Stomach (tissue), 9 donors: ENCODE measurements around the gene EHD1. TPM values are rescaled to one million over a fixed set of nuclear protein-coding genes. Genes with fewer than 3 reads are reported as not detected.

Source experiments
- DNase-seq, 2 donors: peaks; one replicate each; pipeline versions ENCODE4 v3.0.0 to v3.0.0-alpha.2; 2013 to 2019
- H3K27ac ChIP-seq, 5 donors: fragments of 200-600 bp in 4 of 5; sonication (generic) in 4 of 5; one replicate each; pipeline ENCODE4 v1.5.1; 2013 to 2019; ENCODE audit warnings: mild to moderate bottlenecking in 1 of 5, moderate library complexity in 1 of 5
- H3K27me3 ChIP-seq, 3 donors: fragments of 200-600 bp; sonication (generic); one replicate each; pipeline ENCODE4 v1.5.1; 2017 to 2019; ENCODE audit warnings: mixed run types in 1 of 3
- H3K36me3 ChIP-seq, 4 donors: fragments of 200-600 bp; sonication (generic); 1 replicate in 3 of 4; 2 replicates in 1 of 4; pipeline ENCODE4 v1.5.1; 2016 to 2019
- H3K4me1 ChIP-seq, 4 donors: fragments of 200-600 bp; sonication (generic); one replicate each; pipeline ENCODE4 v1.5.1; 2016 to 2019
- H3K4me3 ChIP-seq, 4 donors: fragments of 200-600 bp; sonication (generic) in 3 of 4; one replicate each; pipeline ENCODE4 v1.5.1; 2016 to 2019; ENCODE audit warnings: mild to moderate bottlenecking in 1 of 4
- H3K9me3 ChIP-seq, 4 donors: fragments of 200-600 bp; sonication (generic); one replicate each; pipeline ENCODE4 v1.5.1; 2016 to 2019
- EP300 ChIP-seq: sonication (generic); formaldehyde crosslinking; IDR thresholded peaks from one replicate; pipeline ENCODE4 v1.6.1; 2017; ENCODE audit warnings: antibody characterized with exemption
- POLR2A ChIP-seq, 4 donors: fragments of 450-650 bp; IDR thresholded peaks; one replicate each; pipeline ENCODE4 v1.6.1; 2016; ENCODE audit warnings: antibody characterized with exemption in 4 of 4, control low read depth in 2 of 4, mild to moderate bottlenecking in 1 of 4, moderate library complexity in 1 of 4
- POLR2AphosphoS5 ChIP-seq, 3 donors: sonication (generic); formaldehyde crosslinking; IDR thresholded peaks; one replicate each; pipeline ENCODE4 v1.6.1; 2016; ENCODE audit warnings: antibody characterized with exemption in 3 of 3
- WGBS, 5 donors: extraction: QIAGEN DNeasy Blood & Tissue Kit in 3 of 5; methylation state at CpG; one replicate each; pipeline versions ENCODE4 v1.1.5 to v1.1.7; 2013 to 2018; 5-methylcytosine and 5-hydroxymethylcytosine counted together
- intact Hi-C: fragments of 100-400 bp; cut with DNase I; formaldehyde crosslinking; loops from one replicate; pipeline ENCODE4 v1.15.1; 2023; ENCODE audit warnings: low total_unique reads
- polyA plus RNA-seq, 3 donors: library from polyadenylated mRNA; stranded (reverse); fragments of 200-250 nt; gene quantifications; one replicate each; pipeline ENCODE4 v1.2.3, GENCODE V29; 2013
- total RNA-seq, 5 donors: library from RNA; depleted of rRNA; stranded (reverse); fragments of >200 nt; gene quantifications; one replicate each; pipeline versions ENCODE4 v1.1.0 to v1.2.3, GENCODE V29; 2014 to 2016
- TF ChIP-seq, protein P1 (sequence below), 7 experiments: fragments of 450-650 bp in 4 of 7; fragments of 200-600 bp in 3 of 7; sonication (generic) in 3 of 7; IDR thresholded peaks; one replicate each; pipeline ENCODE4 v1.5.1; 2016 to 2019; ENCODE audit warnings: antibody characterized with exemption in 7 of 7, control low read depth in 2 of 7, mild to moderate bottlenecking in 1 of 7
- donor health status: healthy with polysubstance abuse.
- donor health status: Bipolar disorder and iron deficiency.
- donor health status: healthy.

Gene EHD1
- total and polyA plus RNA-seq, 8 donors: 17.9 to 160 (median 37.5) TPM

DNA sequence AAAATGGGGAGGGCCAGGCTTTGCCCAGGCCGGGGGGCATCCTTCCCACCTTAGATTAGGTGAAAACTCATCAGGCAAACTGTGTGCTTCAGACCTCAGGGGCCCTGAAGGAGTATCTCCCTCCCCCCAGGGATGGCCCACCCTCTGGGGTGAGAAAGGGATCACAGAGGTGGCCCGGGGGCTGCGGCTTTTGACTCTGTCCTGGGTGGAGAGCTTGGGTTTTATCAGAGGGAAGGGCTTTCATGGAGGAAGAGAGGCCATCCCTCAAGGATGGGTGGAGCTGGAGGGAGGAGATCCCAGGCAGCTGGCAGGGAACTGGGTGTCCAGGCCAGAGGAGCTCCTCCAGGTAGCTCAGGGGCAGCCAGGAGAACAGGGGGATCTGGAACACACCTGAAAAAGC lies 43.0 kb upstream of the EHD1 start:
- intact Hi-C loops: no loop called here
- Histone ChIP-seq H3K9me3 (no peaks in the 10 kb centered on the region), H3K27me3 (no peaks in the 10 kb centered on the region), H3K36me3 (peaks cover 0 to 2% (median under 1%) of the 10 kb centered on the region in 4 donors), H3K27ac (no peak overlapping the region), H3K4me1 (peaks cover 21 to 48% (median 45%) of the 10 kb centered on the region in 4 donors), H3K4me3 (no peak overlapping the region)
- 45 to 82% (median 52%) methylated on average over 2 to 3 of the region's 3 CpGs for WGBS, 5 donors
- no peak for TF ChIP-seq EP300
- no peak for TF ChIP-seq POLR2A (IDR thresholded peaks at IDR 0.05)
- no peak for TF ChIP-seq POLR2AphosphoS5 (IDR thresholded peaks at IDR 0.05)
- TF ChIP-seq, protein P1, sequence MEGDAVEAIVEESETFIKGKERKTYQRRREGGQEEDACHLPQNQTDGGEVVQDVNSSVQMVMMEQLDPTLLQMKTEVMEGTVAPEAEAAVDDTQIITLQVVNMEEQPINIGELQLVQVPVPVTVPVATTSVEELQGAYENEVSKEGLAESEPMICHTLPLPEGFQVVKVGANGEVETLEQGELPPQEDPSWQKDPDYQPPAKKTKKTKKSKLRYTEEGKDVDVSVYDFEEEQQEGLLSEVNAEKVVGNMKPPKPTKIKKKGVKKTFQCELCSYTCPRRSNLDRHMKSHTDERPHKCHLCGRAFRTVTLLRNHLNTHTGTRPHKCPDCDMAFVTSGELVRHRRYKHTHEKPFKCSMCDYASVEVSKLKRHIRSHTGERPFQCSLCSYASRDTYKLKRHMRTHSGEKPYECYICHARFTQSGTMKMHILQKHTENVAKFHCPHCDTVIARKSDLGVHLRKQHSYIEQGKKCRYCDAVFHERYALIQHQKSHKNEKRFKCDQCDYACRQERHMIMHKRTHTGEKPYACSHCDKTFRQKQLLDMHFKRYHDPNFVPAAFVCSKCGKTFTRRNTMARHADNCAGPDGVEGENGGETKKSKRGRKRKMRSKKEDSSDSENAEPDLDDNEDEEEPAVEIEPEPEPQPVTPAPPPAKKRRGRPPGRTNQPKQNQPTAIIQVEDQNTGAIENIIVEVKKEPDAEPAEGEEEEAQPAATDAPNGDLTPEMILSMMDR (IDR thresholded peaks at IDR 0.05): no peak
- no peak for DNase-seq

DNA sequence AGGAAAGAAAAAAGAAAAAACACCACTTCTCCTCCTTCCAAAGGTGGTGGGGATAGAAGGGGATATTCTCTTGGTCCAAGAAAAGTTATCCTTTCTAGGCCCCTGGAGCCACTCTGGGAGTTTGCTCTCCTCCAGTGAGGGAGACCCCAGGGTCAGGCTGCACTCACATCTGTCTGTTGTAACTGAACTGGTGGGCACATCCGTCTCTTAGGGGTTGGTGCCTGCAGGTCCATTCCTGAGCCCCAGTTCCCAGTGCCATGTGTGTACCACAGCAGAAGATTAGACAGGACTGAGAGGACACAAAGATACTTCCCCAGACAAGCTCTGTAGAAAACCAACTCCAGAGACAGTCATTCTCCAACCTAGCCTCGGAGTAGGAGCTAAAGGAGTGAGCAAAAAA lies 41.7 kb upstream of the EHD1 start:
- Histone ChIP-seq H3K27me3 (no peaks in the 10 kb centered on the region), H3K9me3 (no peaks in the 10 kb centered on the region), H3K36me3 (no peaks in the 10 kb centered on the region), H3K27ac (no peak overlapping the region), H3K4me3 (no peak overlapping the region), H3K4me1 (peaks cover 24 to 48% (median 45%) of the 10 kb centered on the region in 4 donors)
- DNase-seq: no peak
- TF ChIP-seq, protein P1 (IDR thresholded peaks at IDR 0.05): no peak
- TF ChIP-seq POLR2A (IDR thresholded peaks at IDR 0.05) (no peak), POLR2AphosphoS5 (IDR thresholded peaks at IDR 0.05) (no peak)
- 79 to 93% (median 85%) methylated on average over 2 of the region's 2 CpGs for WGBS, 5 donors
- intact Hi-C loops: no loop called here

DNA sequence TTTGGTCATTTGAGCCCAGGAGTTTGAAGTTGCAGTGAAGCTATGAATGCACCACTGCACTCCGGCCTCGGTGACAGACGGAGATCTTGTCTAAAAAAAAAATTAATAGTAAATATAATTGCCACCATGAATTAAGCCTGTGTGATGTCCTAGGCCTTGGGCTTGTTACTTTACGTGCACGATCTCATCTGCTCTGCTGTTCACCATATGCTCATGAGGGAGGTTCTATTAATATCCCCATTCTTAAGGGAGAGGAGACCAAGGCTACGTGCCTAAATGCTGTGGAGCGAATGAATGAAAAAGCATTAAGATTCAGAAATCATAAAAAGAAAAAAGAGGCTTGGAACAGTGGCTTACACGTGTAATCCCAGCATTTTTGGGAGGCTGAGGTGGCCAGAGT lies 41.2 kb upstream of the EHD1 start:
- H3K4me1 ChIP-seq: peaks cover 25 to 48% (median 46%) of the 10 kb centered on the region in 4 donors
- H3K27ac ChIP-seq: no peak overlapping the region
- intact Hi-C loops: loop anchor here (10.0 kb wide), 1 partner anchor 75 kb away; the partner anchor contains the start of gene BATF2
- no peaks in the 10 kb centered on the region for H3K27me3 ChIP-seq
- TF ChIP-seq POLR2A (IDR thresholded peaks at IDR 0.05): no peak
- TF ChIP-seq POLR2AphosphoS5 (IDR thresholded peaks at IDR 0.05): no peak
- no peak for TF ChIP-seq EP300
- TF ChIP-seq, protein P1 (IDR thresholded peaks at IDR 0.05): no peak
- no peak for DNase-seq
- peaks cover 0 to 3% (median under 1%) of the 10 kb centered on the region in 4 donors for H3K36me3 ChIP-seq
- no peak overlapping the region for H3K4me3 ChIP-seq
- 88 to 91% (median 89%) methylated on average over 8 of the region's 8 CpGs for WGBS, 5 donors
- no peaks in the 10 kb centered on the region for H3K9me3 ChIP-seq

DNA sequence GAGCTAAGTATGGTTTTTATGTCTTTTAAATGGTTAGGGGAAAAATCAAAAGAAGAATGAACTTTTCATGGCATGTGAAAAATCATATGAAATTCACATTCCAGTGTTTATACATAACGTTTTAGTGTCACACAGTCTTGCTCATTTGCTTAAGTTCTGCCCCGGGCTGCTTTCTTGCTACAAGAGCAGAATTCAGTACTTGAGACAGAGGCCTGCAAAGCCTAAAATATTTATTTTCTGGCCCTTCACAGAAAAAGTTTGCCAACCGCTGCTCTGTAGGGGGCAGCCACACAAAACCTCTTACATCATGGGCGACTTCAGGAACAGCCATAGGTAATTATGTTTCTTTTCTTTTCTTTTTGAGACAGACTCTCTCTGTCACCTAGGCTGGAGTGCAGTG lies 39.6 kb upstream of the EHD1 start:
- Histone ChIP-seq H3K9me3 (no peaks in the 10 kb centered on the region), H3K4me1 (peaks cover 25 to 37% (median 36%) of the 10 kb centered on the region in 4 donors), H3K4me3 (peak overlapping the region; percentile 48 to 93 (median 61)), H3K36me3 (peaks cover 12 to 19% (median 17%) of the 10 kb centered on the region in 4 donors), H3K27ac (peak overlapping the region in 4 of 5 donors; percentile 76 to 84 (median 82)), H3K27me3 (no peaks in the 10 kb centered on the region)
- intact Hi-C loops: loop anchor here (10.0 kb wide), 1 partner anchor 77 kb away; the partner anchor contains the start of gene BATF2
- TF ChIP-seq, protein P1 (IDR thresholded peaks at IDR 0.05): no peak
- no peak for TF ChIP-seq POLR2AphosphoS5 (IDR thresholded peaks at IDR 0.05)
- TF ChIP-seq POLR2A (IDR thresholded peaks at IDR 0.05): no peak
- TF ChIP-seq EP300: no peak
- WGBS, 5 donors: 11 to 17% (median 15%) methylated on average over 4 of the region's 4 CpGs
- DNase-seq: peak in 1 of 2 donors; percentile 56
